T-helper 2 cell treated with Interferon-gamma antibody and Interleukin-4, amounts not matched to agents 100 ng/mL and 5 ng/mL, for 36 hours (primary cell): ENCODE data around the gene DMBX1. TPM values are rescaled to one million over a fixed set of nuclear protein-coding genes. Genes with fewer than 3 reads are reported as not detected.

Source experiments
- total RNA-seq: library from RNA; stranded (reverse); gene quantifications from 2 replicates; pipeline ENCODE4 v1.2.3, GENCODE V29; 2022

Gene DMBX1
- total RNA-seq, 1 donor from 2014 or later: 0.05 TPM

Other genes starting within 250 kb of the DMBX1 start
- gene RAD54L, start 242.1 kb upstream of the DMBX1 start, total RNA-seq: 47.1 and 50.3 TPM in 2 replicates
- 46.2 and 47.0 TPM in 2 replicates for gene LRRC41, start 186.2 kb upstream of the DMBX1 start, total RNA-seq
- gene UQCRH, start 186.1 kb upstream of the DMBX1 start, total RNA-seq: 271 and 283 TPM in 2 replicates
- gene NSUN4, start 149.0 kb upstream of the DMBX1 start, total RNA-seq: 22.6 and 24.2 TPM in 2 replicates
- 2.9 and 5.1 TPM in 2 replicates for gene FAAH, start 95.5 kb upstream of the DMBX1 start, total RNA-seq
- not detected in 2 replicates for gene KNCN, start 61.8 kb downstream of the DMBX1 start, total RNA-seq
- gene MKNK1, start 114.4 kb downstream of the DMBX1 start, total RNA-seq: 71.7 and 75.4 TPM in 2 replicates
- 18.9 and 19.3 TPM in 2 replicates for gene MOB3C, start 127.0 kb downstream of the DMBX1 start, total RNA-seq
- 50.7 and 52.0 TPM in 2 replicates for gene ATPAF1, start 178.5 kb downstream of the DMBX1 start, total RNA-seq
- not detected in 2 replicates for gene TEX38, start 182.0 kb downstream of the DMBX1 start, total RNA-seq
- gene EFCAB14, start 229.3 kb downstream of the DMBX1 start, total RNA-seq: 88.3 and 90.2 TPM in 2 replicates